Peyer's patch (tissue), 4 donors: ENCODE measurements around the gene FOXO1. TPM values are rescaled to one million over a fixed set of nuclear protein-coding genes. Genes with fewer than 3 reads are reported as not detected.
A peak's percentile ranks its signal among the peaks of the same experiment; 100 is the strongest.

ENCODE experiments used
- DNase-seq, 3 donors: peaks; one replicate each; pipeline ENCODE4 v3.0.0-alpha.2; 2017 to 2019
- H3K27ac ChIP-seq, 4 donors: fragments of 200-600 bp; sonication (generic); one replicate each; pipeline ENCODE4 v1.5.1; 2016 to 2019
- H3K27me3 ChIP-seq, 2 donors: fragments of 200-600 bp; sonication (generic); one replicate each; pipeline ENCODE4 v1.5.1; 2019
- H3K36me3 ChIP-seq, 3 donors: fragments of 200-600 bp; sonication (generic); one replicate each; pipeline ENCODE4 v1.5.1; 2016 to 2019
- H3K4me1 ChIP-seq, 4 donors: fragments of 200-600 bp; sonication (generic); one replicate each; pipeline ENCODE4 v1.5.1; 2016 to 2019
- H3K4me3 ChIP-seq, 4 donors: fragments of 200-600 bp; sonication (generic); 1 replicate in 3 of 4; 2 replicates in 1 of 4; pipeline ENCODE4 v1.5.1; 2016 to 2019; ENCODE audit warnings: mild to moderate bottlenecking in 1 of 4
- H3K9me3 ChIP-seq, 4 donors: fragments of 200-600 bp; sonication (generic); one replicate each; pipeline ENCODE4 v1.5.1; 2016 to 2019; ENCODE audit warnings: mild to moderate bottlenecking in 1 of 4
- POLR2A ChIP-seq, 2 donors: fragments of 450-650 bp; IDR thresholded peaks; one replicate each; pipeline ENCODE4 v1.5.1; 2017; ENCODE audit warnings: antibody characterized with exemption in 2 of 2, mild to moderate bottlenecking in 2 of 2, moderate library complexity in 2 of 2
- total RNA-seq, 4 donors: library from RNA; depleted of rRNA; stranded (reverse); fragments of >200 nt; gene quantifications; one replicate each; pipeline ENCODE4 v1.1.0, GENCODE V29; 2016
- TF ChIP-seq, protein P1 (sequence below), 6 experiments: fragments of 450-650 bp in 4 of 6; fragments of 200-600 bp in 2 of 6; sonication (generic) in 1 of 6; IDR thresholded peaks; one replicate each; pipeline ENCODE4 v1.5.1; 2017 to 2019; ENCODE audit warnings: antibody characterized with exemption in 6 of 6, mild to moderate bottlenecking in 3 of 6, moderate library complexity in 1 of 6

Gene FOXO1
- total RNA-seq, 4 donors from 2014 or later, result 22.2 to 32.2 (median 26.8) TPM

DNA sequence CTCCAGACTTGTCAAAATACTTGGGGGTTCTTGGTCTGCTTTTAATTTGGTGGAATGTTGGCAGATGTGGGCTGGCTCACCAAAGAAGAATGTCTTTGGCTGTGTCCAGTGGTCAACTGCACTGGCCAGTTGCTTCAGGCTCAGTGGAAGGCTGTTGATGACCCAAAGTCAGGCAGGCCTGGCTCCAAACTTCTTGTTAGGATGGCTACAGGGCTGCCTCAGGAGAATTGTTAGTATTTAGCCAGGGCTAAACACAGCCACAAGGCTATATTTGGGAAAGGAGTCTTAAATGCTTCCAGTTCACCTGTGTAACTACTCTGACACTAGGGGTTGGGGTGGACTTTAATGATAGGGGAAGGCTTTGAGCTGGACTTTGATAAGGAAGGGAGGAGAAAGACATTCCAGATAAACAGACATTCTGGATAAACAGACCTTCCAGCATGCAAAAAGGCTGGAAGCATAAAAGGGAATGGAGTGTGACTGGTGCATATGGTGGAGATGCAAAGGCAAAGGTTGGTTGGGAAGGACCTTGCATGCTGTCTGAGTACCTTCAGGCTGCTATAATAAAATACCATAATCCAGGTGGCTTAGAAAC is 116.8 kb downstream of the FOXO1 start:
- no peak for TF ChIP-seq POLR2A (IDR thresholded peaks at IDR 0.05)
- TF ChIP-seq, protein P1, sequence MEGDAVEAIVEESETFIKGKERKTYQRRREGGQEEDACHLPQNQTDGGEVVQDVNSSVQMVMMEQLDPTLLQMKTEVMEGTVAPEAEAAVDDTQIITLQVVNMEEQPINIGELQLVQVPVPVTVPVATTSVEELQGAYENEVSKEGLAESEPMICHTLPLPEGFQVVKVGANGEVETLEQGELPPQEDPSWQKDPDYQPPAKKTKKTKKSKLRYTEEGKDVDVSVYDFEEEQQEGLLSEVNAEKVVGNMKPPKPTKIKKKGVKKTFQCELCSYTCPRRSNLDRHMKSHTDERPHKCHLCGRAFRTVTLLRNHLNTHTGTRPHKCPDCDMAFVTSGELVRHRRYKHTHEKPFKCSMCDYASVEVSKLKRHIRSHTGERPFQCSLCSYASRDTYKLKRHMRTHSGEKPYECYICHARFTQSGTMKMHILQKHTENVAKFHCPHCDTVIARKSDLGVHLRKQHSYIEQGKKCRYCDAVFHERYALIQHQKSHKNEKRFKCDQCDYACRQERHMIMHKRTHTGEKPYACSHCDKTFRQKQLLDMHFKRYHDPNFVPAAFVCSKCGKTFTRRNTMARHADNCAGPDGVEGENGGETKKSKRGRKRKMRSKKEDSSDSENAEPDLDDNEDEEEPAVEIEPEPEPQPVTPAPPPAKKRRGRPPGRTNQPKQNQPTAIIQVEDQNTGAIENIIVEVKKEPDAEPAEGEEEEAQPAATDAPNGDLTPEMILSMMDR (IDR thresholded peaks at IDR 0.05), result no peak
- no peaks in the 10 kb centered on the region for H3K4me1 ChIP-seq
- no peak for DNase-seq
- H3K36me3 ChIP-seq, result no peaks in the 10 kb centered on the region
- H3K4me3 ChIP-seq, result no peak overlapping the region
- no peaks in the 10 kb centered on the region for H3K27me3 ChIP-seq
- H3K9me3 ChIP-seq, result no peaks in the 10 kb centered on the region
- H3K27ac ChIP-seq, result no peak overlapping the region

DNA sequence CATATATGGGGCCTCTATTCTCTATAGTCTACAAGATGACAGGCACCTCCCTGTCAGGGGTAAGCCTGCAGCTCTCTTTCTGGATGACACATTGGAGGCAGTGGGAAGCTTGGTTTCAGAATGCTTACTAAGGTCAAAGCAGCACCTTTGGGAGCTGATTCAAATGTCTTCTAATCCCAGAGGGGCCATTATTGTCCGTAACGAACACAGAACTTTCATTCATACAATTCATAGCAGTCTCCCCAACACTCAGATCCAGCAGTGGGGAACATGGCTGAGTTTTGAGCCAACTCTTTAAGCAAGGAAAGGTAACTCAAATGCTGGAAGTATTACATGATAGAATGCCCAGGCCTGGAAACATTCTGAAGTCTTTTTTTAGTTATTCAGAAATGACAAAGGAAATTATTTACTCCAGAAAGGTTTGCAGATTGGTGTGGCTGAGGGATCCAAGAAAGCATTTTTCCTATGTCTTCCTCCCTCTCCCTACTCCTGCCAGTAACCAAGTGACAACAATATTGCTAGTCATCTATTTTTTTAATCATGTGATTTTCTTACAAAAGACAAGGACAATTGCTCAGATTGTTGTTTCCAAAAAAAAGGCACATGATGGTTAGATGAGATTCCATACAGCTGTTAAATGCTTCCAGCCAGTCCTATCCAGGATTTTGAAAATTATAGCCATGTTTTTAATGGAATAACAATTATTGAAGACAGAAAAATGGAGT is 118.7 kb downstream of the FOXO1 start:
- no peak for TF ChIP-seq POLR2A (IDR thresholded peaks at IDR 0.05)
- TF ChIP-seq, protein P1 (IDR thresholded peaks at IDR 0.05), result no peak
- Histone ChIP-seq H3K9me3 (no peaks in the 10 kb centered on the region), H3K27ac (no peak overlapping the region), H3K36me3 (no peaks in the 10 kb centered on the region), H3K4me1 (no peaks in the 10 kb centered on the region), H3K4me3 (no peak overlapping the region), H3K27me3 (no peaks in the 10 kb centered on the region)
- no peak for DNase-seq

DNA sequence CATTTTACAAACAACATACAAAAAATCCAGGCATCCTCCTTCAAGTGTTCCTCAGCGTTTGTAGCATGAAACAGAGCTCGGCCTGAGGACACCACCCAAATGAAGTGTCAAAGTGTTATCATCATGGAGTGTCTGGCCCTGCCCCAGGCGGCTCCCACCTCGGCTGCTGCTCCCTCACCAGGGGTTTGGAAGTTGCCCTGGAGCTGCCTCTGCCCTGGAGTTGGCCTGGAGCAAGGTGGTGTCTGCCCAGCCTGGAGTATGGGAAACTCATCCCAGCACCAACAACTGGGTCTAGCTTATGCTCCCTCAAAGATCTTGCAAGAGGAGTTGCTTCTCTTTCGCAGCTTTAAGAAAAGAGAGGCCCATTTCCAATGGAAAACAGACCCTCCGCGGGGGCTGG is 120.4 kb downstream of the FOXO1 start:
- H3K9me3 ChIP-seq, result no peaks in the 10 kb centered on the region
- TF ChIP-seq POLR2A (IDR thresholded peaks at IDR 0.05), result no peak
- TF ChIP-seq, protein P1 (IDR thresholded peaks at IDR 0.05), result no peak

DNA sequence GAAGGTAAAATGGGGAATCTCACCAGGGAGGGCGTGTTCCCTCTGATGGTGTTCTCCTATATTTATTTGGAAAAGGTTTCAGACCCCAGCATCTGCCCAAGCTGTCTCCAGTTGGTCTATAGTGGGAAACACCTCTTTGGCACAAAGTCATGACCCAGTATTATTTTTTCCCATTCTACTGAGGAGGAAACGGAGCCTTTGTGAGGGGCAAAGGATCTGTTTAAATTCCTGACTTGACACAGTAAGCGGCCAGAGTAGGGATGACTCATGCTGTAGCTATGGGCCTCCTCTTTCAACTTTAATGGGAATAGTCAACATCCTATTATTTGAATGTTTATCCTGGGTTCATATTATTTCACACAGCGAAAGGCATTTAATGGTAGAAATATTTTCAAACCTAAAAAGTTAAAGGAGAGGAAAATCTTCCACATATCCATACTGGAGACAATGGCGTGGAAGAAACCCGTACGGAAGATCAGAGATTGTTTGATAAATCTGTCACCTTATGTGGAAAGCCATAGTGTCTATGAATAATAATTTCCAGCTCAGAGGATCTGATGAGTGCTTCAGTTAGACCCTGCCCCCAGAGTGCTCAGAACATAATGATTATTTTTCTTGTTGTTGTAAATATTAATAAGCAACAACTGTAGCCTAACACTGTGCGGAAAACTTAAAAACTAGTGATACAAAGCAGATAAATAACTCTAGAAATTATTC is 126.0 kb downstream of the FOXO1 start:
- no peaks in the 10 kb centered on the region for H3K27me3 ChIP-seq
- H3K27ac ChIP-seq, result peak overlapping the region in 2 of 4 donors; percentile 4
- H3K9me3 ChIP-seq, result no peaks in the 10 kb centered on the region
- H3K4me3 ChIP-seq, result no peak overlapping the region
- TF ChIP-seq, protein P1 (IDR thresholded peaks at IDR 0.05), result no peak
- TF ChIP-seq POLR2A (IDR thresholded peaks at IDR 0.05), result no peak
- no peaks in the 10 kb centered on the region for H3K36me3 ChIP-seq
- no peak for DNase-seq
- no peaks in the 10 kb centered on the region for H3K4me1 ChIP-seq

More for the DNA sequence above, 120.4 kb downstream of the FOXO1 start:
- Histone ChIP-seq H3K36me3 (no peaks in the 10 kb centered on the region), H3K4me3 (no peak overlapping the region), H3K27me3 (no peaks in the 10 kb centered on the region), H3K27ac (no peak overlapping the region), H3K4me1 (no peaks in the 10 kb centered on the region)
- DNase-seq, result no peak

DNA sequence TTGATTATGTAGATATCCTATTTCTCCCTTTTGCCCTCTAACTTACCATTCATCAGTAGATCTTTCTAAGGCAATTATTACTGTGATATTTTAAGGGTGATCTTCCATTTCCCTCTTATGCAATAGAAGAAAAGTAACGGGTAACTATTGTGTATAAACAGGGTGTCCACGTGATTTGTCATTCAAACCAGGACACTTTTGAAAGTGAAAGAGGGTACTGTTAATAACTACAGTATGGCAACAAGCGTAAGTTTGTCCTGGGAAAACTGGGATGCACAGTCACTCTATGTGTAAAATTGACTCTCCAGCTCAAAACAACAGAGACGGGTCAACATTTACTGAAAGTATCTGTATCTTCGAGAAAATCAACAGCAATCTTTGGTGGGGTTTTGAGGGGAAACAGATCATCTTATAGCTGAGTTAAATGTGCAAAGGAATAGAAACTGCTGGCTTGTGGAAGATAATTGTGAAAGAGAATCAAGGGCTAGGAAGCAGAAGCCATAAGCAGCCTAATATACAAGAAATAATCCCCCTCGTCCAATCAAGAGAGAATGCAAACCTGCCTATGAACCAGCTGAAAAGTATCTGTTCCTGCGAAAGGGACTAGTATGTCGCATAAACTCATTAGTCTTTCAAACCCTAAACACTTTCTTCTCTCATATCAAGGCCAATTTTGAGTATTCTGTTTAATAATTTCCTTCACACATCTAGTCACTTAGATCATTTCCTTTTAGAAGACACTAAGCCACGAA is 126.7 kb downstream of the FOXO1 start:
- Histone ChIP-seq H3K27me3 (no peaks in the 10 kb centered on the region), H3K27ac (peak overlapping the region in 2 of 4 donors; percentile 4), H3K9me3 (no peaks in the 10 kb centered on the region), H3K4me3 (no peak overlapping the region), H3K4me1 (no peaks in the 10 kb centered on the region), H3K36me3 (no peaks in the 10 kb centered on the region)
- no peak for DNase-seq
- TF ChIP-seq POLR2A (IDR thresholded peaks at IDR 0.05), result no peak
- TF ChIP-seq, protein P1 (IDR thresholded peaks at IDR 0.05), result no peak
